Activated CD4-positive, alpha-beta T cell treated with anti-CD3 and anti-CD28 coated beads for 48 hours (primary cell): ENCODE data around the gene COL5A1.

Source experiments
- DNase-seq: peaks from one replicate; pipeline ENCODE4 v3.0.0-alpha.2; 2020

Gene COL5A1

DNA sequence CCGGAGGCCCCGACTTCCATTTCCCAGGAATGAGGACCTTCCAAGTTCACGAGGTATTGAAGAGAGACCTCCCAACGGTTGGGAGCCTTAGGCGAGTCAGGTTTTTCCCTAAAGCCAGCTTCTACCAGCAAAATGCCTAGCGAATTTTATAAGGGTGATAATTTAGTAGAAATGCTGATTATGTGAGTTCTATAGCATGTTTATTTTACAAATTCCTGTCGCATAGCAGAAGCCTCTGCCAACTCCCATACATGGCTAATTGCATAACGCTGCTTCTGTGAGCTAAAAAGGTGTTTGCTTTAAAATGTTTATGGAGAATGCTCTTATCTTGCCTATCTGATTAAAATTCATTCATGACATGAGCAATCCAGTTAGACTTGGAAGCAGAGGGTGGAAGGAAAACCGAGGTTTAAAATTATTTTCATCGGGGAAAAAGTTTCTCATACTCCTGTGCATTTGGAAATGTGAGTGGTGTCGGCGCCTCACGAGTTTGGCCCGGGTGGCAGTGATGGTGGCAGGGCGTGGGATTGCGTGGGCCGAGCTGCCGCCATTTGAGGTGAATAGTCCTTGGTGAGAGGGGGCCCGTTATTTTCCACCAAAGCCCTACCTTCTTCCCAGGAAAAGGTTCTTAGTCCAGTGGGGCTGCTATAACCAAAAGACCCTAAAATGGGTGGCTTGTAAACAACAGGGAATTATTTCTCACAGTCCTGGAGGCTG is 134.6 kb downstream of the COL5A1 start:
- no peak for DNase-seq

- no peak for DNase-seq
Observed at GRCh38 chr9:134777153-134777552, 135.6 kb downstream of the COL5A1 start.

DNA sequence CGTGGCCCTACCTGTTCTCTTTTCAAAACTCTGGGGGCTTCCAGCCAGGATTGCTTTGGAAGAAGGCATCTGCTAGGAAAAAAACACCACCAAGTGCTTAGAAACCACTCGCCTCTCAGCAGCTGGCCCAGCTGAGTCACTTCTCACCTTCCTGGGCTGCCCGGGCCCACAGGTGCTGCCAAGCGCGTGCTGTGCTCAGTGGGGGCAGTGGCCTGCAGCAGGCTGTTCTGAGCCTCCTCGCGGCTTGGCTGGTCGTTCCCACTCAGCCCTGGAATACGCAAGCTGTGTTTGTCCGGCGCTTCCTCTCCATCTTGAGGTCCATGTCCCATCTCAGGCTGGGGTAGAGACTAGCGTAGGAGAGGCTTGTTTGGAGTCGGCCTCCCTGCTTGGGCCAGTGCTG is 136.6 kb downstream of the COL5A1 start:
- DNase-seq, result no peak

GRCh38 chr9:134778841-134779411 is 137.3 kb downstream of the COL5A1 start:
- DNase-seq, result no peak

DNA sequence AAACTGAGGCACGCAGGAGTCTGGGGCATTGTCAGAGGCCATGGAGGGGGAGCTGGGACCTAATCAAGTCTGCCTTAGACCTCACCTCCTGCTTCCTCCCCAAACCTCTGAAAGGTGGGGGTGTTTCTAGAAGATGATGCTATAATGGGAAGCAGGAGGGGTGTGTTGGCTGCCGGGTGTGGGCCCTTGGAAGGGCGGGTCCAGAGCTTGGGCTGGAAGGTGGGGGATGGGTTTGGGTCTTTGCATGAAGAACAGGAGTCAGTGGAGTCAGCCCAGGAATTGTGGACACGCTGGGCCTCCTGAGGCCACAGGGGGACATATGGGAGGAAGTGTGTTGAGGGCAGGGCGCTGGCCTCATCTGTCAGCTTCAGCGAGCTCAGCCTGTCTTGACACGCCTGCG is 138.0 kb downstream of the COL5A1 start:
- no peak for DNase-seq

DNA sequence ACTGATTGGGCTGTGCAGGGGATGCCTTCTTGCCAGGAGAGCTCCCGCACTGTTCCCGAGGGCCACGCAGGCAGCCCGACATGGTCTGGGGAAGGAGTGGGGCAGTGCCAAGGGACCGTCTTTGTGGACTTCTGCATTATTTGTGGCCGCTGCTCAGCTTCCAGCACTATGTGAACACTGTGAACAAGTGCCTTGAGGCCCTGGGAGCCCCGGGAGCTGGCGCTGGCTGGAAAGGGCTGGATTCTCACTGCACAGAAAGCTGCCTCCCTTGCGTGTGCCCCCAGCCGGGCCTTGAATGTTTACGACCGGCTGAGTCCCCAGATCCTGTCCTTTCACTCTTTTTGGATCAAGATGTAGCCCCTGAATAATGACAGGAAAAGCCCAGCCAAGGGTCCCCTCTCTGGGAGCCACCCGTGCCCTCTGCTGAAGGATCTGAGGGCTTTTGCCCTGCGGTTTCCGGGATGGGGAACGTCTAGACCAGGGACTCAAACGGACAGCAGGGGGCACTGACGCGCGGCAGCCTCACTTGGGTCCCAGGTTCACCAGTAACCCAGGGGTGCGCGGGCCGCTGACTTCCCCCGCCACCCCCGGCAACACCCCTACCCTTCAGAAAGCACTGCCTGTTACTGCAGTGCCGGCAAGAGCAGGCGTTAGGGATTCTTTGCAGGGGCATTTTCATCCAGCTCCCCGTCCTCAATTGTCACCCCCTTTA is 140.1 kb downstream of the COL5A1 start:
- DNase-seq, result peak; percentile 24

DNA sequence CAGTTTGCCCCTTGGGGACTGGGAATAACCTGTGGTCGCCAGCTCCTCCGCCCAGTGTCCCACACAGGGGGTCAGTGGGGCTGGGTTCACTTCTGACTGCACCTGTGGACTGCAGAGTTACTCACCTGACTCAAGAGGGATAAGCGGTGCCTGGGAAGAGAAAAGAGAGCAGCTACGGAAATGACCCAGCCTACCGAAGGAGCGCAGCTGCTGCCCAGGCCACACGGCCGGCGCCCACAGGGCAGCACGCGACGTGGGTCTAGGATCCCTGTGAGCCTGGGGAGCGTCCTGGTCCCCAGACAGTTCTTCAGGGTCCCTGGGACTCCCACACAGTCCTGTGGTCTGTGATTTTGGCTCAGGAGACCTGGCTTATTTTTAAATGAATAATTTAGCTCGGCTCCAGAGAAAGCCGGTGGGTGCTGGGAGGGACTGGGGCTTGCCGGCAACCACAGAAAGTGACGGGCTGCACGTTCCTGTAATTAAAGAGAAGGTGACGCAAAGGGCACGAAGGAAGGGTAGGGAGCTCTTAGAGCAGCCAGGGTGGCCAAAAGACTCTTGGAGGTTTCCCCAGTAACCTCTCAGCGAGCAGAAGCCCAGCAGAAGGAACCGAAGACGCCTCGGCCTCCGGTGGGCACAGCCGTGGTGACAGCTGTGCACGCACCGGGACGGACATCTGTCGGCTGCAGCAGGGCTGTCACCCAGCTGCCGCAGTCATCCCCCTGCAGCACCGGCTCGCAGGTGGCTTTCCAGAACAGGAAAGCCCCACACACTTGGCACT is 141.5 kb downstream of the COL5A1 start:
- DNase-seq, result no peak

GRCh38 chr9:134783699-134784039 is 142.1 kb downstream of the COL5A1 start:
- no peak for DNase-seq

GRCh38 chr9:134784577-134785305 is 143.1 kb downstream of the COL5A1 start:
- DNase-seq, result no peak

- DNase-seq, result no peak
Observed at GRCh38 chr9:134785325-134786108, 143.9 kb downstream of the COL5A1 start.

DNA sequence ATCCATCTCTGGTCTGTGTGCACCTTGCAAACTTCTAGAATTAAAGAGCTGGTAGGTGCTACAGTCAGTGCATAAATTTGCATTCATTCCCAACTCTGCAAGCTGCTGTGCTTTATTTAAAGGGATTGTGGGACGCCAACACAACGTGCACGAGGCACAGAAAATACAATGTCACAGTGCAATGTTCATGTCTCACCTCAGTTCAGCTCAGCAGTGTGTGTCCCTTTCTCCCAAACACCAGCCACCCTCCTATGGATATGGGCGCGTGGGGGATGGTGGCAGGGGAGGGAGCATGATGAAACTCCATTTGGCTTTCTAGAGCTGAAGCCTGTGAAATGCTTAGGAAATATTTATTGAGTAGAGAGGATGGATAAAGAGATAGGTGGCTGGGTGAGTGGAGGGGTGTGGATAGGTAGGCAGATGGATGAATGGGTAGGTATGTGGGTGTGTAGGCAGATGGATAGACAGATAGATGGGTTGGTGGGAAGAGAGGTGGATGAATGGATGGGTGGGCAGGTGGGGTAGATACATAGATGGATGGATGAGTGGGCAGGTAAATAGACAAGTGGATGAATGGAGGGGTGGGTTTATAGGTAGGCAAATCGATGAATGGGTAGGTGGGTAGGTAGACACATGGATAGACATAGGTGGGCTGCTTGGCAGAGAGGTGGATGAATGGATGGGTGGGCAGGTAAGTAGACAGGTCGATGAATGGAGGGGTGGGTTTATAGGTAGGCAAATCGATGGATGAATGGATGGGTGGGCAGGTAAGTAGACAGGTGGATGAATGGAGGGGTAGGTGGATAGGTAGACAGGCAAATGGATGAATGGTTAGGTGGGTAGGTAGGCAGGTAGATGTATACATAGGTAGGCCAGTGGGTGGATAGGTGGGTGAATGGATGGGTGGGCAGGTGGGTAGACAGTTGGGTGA is 146.3 kb downstream of the COL5A1 start:
- no peak for DNase-seq

DNA sequence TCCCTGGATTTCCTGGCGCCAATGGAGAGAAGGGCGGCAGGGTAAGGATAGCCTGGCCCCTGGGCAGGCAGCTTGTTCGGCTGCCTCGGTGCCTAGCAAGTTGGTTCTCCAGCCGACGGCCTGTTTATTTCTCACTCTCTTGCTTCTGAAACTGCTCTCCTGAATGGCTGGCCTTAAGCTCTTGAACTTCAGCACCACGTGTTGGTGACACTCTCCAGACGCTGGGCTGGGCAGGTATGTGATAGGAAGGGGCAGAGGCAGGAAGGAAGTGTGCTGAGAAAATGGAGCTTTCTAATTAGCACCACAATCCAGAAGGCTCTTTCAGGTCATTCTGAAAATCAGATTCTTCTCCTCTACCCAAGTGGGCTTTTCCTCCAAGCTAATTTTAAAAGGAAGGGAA is 147.6 kb downstream of the COL5A1 start:
- no peak for DNase-seq

GRCh38 chr9:134791009-134791408 is 149.4 kb downstream of the COL5A1 start:
- DNase-seq, result no peak

GRCh38 chr9:134792627-134793026 is 151.0 kb downstream of the COL5A1 start:
- DNase-seq, result no peak

DNA sequence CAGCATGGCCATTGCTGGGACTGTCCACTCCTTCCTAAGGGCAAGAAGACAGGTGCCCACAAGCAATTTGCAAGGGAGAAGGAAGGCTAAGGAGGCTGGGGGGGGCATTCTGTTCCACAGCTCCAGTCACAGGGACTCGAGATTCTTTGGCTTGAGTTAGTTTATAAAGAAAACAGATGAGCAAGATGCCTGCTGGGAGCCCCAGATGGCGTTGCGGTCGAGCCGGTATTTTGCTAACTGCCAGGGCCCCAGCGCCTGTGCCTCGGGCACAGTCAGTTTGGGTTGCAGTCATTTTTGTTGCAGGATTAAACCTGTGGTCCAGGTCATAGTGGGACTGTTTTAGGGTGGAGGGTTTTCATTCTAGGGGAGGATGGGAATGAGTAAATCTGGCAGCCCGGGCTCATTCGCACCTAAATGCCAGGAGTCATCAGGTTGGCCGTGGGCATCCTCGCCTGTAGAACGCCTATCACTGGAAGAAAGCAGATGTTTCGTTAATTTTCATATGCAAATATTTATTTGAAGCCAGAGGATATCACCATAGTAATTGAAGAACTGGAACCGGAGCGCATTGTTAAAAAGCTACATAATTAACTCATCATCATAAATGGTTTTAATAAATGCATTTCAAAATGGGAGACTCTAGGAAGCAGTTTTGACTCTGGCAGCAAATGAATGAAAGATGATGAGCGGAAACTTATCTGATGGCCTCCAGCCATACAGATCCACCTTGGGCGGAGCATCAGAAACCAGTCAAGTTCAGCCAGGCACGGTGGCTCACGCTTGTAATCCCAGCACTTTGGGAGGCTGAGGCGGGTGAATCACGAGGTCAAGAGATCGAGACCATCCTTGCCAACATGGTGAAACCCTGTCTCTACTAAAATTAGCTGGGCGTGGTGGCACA is 151.9 kb downstream of the COL5A1 start:
- no peak for DNase-seq

DNA sequence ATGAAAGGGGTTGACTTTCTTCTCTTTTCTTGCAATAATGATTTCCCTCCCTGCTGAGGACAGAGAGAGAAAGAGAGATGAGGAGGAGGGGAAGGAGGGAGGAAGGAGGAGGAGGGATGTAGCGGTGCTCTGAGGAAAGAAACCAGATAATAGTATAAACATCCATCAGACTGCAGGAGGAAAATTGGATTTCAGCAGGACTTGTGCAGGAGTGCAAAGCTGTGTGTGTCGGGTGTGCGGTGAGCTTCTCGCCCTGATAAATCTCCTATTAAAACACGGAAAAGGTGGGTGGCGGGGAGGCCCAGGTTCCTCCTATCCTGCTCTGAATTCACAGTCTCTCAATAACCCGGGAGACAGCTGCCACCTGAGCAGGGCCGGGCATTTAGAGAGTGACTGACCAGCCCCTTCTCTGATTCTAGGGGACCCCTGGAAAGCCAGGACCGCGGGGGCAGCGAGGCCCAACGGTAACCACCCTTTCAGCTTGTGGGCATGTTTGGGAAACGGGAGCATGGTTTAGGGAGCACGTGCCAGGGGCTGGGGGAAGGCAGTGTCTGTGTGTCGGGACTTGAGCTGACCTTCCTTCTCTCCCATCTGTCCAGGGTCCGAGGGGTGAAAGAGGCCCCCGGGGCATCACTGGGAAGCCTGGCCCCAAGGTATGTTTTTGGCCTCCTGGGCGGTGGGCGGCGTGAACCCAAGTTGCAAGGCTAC is 153.2 kb downstream of the COL5A1 start:
- no peak for DNase-seq

DNA sequence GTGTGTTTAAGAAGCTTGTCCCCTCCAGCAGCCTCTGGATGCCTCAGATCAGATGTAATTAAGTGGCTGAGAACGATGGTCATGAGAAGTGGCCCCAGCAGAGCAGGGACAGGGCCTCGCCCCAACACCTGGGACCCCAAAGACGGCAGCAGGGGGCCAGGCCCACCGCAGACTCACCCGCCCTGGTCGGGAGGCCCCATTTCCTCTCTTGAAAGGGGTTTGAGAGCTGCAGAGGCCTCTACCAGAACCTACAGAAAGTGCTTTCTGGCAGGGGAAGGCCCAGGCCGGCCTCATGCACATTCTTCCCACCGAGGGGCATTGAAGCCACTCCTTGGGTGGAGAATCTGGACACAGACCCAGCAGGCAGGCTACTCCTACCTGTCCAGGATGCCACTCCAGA is 153.8 kb downstream of the COL5A1 start:
- no peak for DNase-seq

GRCh38 chr9:134796882-134797281 is 155.3 kb downstream of the COL5A1 start:
- no peak for DNase-seq

DNA sequence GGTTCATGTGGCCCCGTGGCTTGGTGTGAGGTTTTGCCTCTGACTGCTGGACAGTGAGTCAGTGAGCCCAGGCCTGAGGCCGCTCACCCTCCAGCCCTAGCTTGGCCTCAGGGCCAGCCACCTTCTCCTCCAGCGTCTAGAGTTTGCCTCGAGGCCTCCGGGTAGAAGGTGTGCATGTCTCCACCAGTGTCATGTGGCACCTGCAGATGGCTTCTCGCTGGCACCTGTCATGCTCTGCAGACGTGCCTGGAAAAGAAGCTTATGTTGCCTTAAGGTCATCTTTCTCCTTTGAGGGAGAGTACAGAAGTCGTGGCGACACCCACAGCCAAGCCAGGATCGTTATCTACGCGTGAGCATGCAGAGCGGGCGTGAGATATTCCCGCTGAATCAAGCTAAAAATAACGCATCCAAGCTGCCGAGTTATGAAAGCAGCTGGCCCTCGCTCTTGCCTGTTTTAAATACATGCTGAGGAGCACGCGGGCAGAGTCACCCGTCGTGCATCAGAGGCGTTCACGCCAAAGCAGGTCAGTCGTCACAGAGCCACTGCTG is 159.3 kb downstream of the COL5A1 start:
- DNase-seq, result no peak
